H9 (cell line): ENCODE measurements around the gene PLSCR4. TPM values are rescaled to one million over a fixed set of nuclear protein-coding genes. Genes with fewer than 3 reads are reported as not detected.

Experiments
- DNase-seq: peaks from one replicate; pipeline ENCODE4 v3.0.0-alpha.2; 2017
- H2AFZ ChIP-seq: one replicate; pipeline ENCODE4 v1.6.1; 2013; ENCODE audit warnings: mild to moderate bottlenecking, low read length, control low read depth, moderate library complexity
- H2AK5ac ChIP-seq: 2 replicates; pipeline ENCODE4 v1.6.1; 2013; ENCODE audit warnings: low read length, control low read depth, mixed read lengths; ENCODE audit not compliant: insufficient read length
- H2BK120ac ChIP-seq: one replicate; pipeline ENCODE4 v1.6.1; 2013; ENCODE audit warnings: low read depth, mild to moderate bottlenecking, low read length, control low read depth, inconsistent platforms; ENCODE audit not compliant: poor library complexity, severe bottlenecking
- H2BK12ac ChIP-seq: 2 replicates; pipeline ENCODE4 v1.6.1; 2013; ENCODE audit warnings: low read length, control low read depth, mixed read lengths, low read depth; ENCODE audit not compliant: insufficient read length
- H2BK15ac ChIP-seq: 2 replicates; pipeline ENCODE4 v1.6.1; 2013; ENCODE audit warnings: low read depth, low read length, control low read depth
- H2BK20ac ChIP-seq: one replicate; pipeline ENCODE4 v1.6.1; 2013; ENCODE audit warnings: low read depth, mild to moderate bottlenecking, low read length, control low read depth, inconsistent platforms; ENCODE audit not compliant: poor library complexity, severe bottlenecking
- H2BK5ac ChIP-seq: 2 replicates; pipeline ENCODE4 v1.6.1; 2013; ENCODE audit warnings: low read length, control low read depth, mixed read lengths; ENCODE audit not compliant: insufficient read length
- H3K14ac ChIP-seq: 2 replicates; pipeline ENCODE4 v1.6.1; 2013; ENCODE audit warnings: low read length, control low read depth; ENCODE audit not compliant: insufficient read depth
- H3K18ac ChIP-seq: 2 replicates; pipeline ENCODE4 v1.6.1; 2013; ENCODE audit warnings: low read depth, mild to moderate bottlenecking, mixed read lengths, low read length, control low read depth; ENCODE audit not compliant: insufficient read length
- H3K23ac ChIP-seq: 2 replicates; pipeline ENCODE4 v1.6.1; 2013; ENCODE audit warnings: low read length, control low read depth, mixed read lengths, low read depth; ENCODE audit not compliant: insufficient read length
- H3K23me2 ChIP-seq: 2 replicates; pipeline ENCODE4 v1.6.1; 2013; ENCODE audit warnings: low read depth, mild to moderate bottlenecking, mixed read lengths, low read length, control low read depth; ENCODE audit not compliant: insufficient read length, poor library complexity, severe bottlenecking
- H3K27ac ChIP-seq: 2 replicates; pipeline ENCODE4 v1.5.1; 2013; ENCODE audit warnings: low read length, control low read depth, mixed read lengths, low read depth; ENCODE audit not compliant: insufficient read length
- H3K27me3 ChIP-seq: 2 replicates; pipeline ENCODE4 v1.6.1; 2013; ENCODE audit warnings: low read length, control low read depth, inconsistent platforms; ENCODE audit not compliant: insufficient read depth
- H3K4ac ChIP-seq: 2 replicates; pipeline ENCODE4 v1.6.1; 2013; ENCODE audit warnings: low read depth, mild to moderate bottlenecking, control low read depth, inconsistent platforms, low read length, moderate library complexity
- H3K4me1 ChIP-seq: 2 replicates; pipeline ENCODE4 v1.6.1; 2013; ENCODE audit warnings: low read length, control low read depth, inconsistent platforms; ENCODE audit not compliant: insufficient read depth
- H3K4me2 ChIP-seq: 2 replicates; pipeline ENCODE4 v1.6.1; 2013; ENCODE audit warnings: low read length, control low read depth, mixed read lengths; ENCODE audit not compliant: insufficient read length, insufficient read depth
- H3K56ac ChIP-seq: 2 replicates; pipeline ENCODE4 v1.6.1; 2013; ENCODE audit warnings: low read depth, mild to moderate bottlenecking, mixed read lengths, low read length, control low read depth; ENCODE audit not compliant: insufficient read length
- H3K79me1 ChIP-seq: 2 replicates; pipeline ENCODE4 v1.6.1; 2013; ENCODE audit warnings: low read depth, mild to moderate bottlenecking, moderate library complexity, low read length, control low read depth, inconsistent platforms; ENCODE audit not compliant: insufficient read depth, poor library complexity, severe bottlenecking
- H3K79me2 ChIP-seq: 2 replicates; pipeline ENCODE4 v1.6.1; 2013; ENCODE audit warnings: low read length, control low read depth, inconsistent platforms; ENCODE audit not compliant: insufficient read depth
- H3K9ac ChIP-seq: 2 replicates; pipeline ENCODE4 v1.6.1; 2013; ENCODE audit warnings: low read length, control low read depth, mixed read lengths; ENCODE audit not compliant: insufficient read length; ENCODE audit errors: extremely low read depth
- H3K9me3 ChIP-seq: one replicate; pipeline ENCODE4 v1.6.1; 2013; ENCODE audit warnings: low read depth, low read length, inconsistent platforms; ENCODE audit not compliant: control insufficient read depth
- H3T11ph ChIP-seq: one replicate; pipeline ENCODE4 v1.6.1; 2013; ENCODE audit warnings: mild to moderate bottlenecking, low read length, control low read depth, inconsistent platforms
- H4K20me1 ChIP-seq: one replicate; pipeline ENCODE4 v1.6.1; 2013; ENCODE audit not compliant: control insufficient read depth, insufficient read length, insufficient read depth
- H4K5ac ChIP-seq: 2 replicates; pipeline ENCODE4 v1.6.1; 2013; ENCODE audit warnings: low read depth, mild to moderate bottlenecking, mixed read lengths, low read length, control low read depth; ENCODE audit not compliant: insufficient read length
- H4K8ac ChIP-seq: replicated peaks from 2 replicates; pipeline ENCODE4 v1.6.1; 2013; ENCODE audit warnings: low read length, control low read depth, mixed read lengths, low read depth; ENCODE audit not compliant: insufficient read length
- H4K91ac ChIP-seq: 2 replicates; pipeline ENCODE4 v1.6.1; 2013; ENCODE audit warnings: low read depth, mild to moderate bottlenecking, moderate library complexity, mixed read lengths, low read length, control low read depth; ENCODE audit not compliant: insufficient read length
- H3K27ac Mint-ChIP-seq, 3 experiments: 2 replicates in 2 of 3; 3 replicates in 1 of 3; pipeline ENCODE4 v1.8.0; 2020 to 2021; ENCODE audit warnings: mixed read lengths in 3 of 3, mild to moderate bottlenecking in 1 of 3, moderate library complexity in 1 of 3
- H3K27me3 Mint-ChIP-seq: 2 replicates; pipeline ENCODE4 v1.8.0; 2021; ENCODE audit warnings: low read depth, mild to moderate bottlenecking, moderate library complexity, mixed read lengths
- H3K36me3 Mint-ChIP-seq, 3 experiments: 2 replicates in 2 of 3; 3 replicates in 1 of 3; pipeline ENCODE4 v1.8.0; 2020 to 2021; ENCODE audit warnings: low read depth in 3 of 3, mixed read lengths in 3 of 3; ENCODE audit not compliant: insufficient read depth in 1 of 3
- H3K4me1 Mint-ChIP-seq, 2 experiments: 2 replicates each; pipeline ENCODE4 v1.8.0; 2020; ENCODE audit warnings: mixed read lengths in 2 of 2
- H3K4me3 Mint-ChIP-seq, 2 experiments: 2 replicates in 1 of 2; 3 replicates in 1 of 2; pipeline ENCODE4 v1.8.0; 2020 to 2021; ENCODE audit warnings: mild to moderate bottlenecking in 2 of 2, mixed read lengths in 2 of 2, moderate library complexity in 1 of 2
- H3K9me3 Mint-ChIP-seq, 2 experiments: 2 replicates in 1 of 2; 3 replicates in 1 of 2; pipeline ENCODE4 v1.8.0; 2020; ENCODE audit warnings: mild to moderate bottlenecking in 2 of 2, mixed read lengths in 2 of 2, moderate library complexity in 1 of 2
- CTCF ChIP-seq: fragments of 200-600 bp; sonication (generic); conservative IDR thresholded peaks from 3 replicates; pipeline ENCODE4 v1.8.0; 2021; ENCODE audit warnings: antibody characterized with exemption, mild to moderate bottlenecking
- WGBS: extraction: QIAGEN DNeasy Blood & Tissue Kit; methylation state at CpG from one replicate; pipeline ENCODE4 v1.1.7; 2013; ENCODE audit warnings: missing lambda C conversion rate, low lambda C conversion rate, mixed read lengths; ENCODE audit not compliant: insufficient read length; ENCODE audit errors: extremely low coverage; 5-methylcytosine and 5-hydroxymethylcytosine counted together
- total RNA-seq: library from RNA; stranded (reverse); gene quantifications from 2 replicates; pipeline ENCODE4 v1.2.1, GENCODE V29; 2021

PLSCR4 gene
- total RNA-seq, 1 experiment from 2014 or later: 1.2 TPM

GRCh38 chr3:146280864-146281263 is 30.0 kb upstream of the PLSCR4 start:
- H3K27ac Mint-ChIP-seq: no peak overlapping the region; a peak in 1 of 7 replicates
- H2BK12ac ChIP-seq: no peak overlapping the region
- H3K4me1 ChIP-seq: no peaks in the 10 kb centered on the region
- no peak for DNase-seq
- H3K27me3 ChIP-seq: no peaks in the 10 kb centered on the region
- H4K8ac ChIP-seq: no peak overlapping the region
- H3K56ac ChIP-seq: no peak overlapping the region
- no peak overlapping the region for H4K5ac ChIP-seq
- H3K4me3 Mint-ChIP-seq: no peak overlapping the region
- no peak overlapping the region for H2AFZ ChIP-seq
- no peak overlapping the region for H2AK5ac ChIP-seq
- H3K79me2 ChIP-seq: no peaks in the 10 kb centered on the region
- H3K4me1 Mint-ChIP-seq: peaks cover 5% of the 10 kb centered on the region in 2 experiments; a peak in 3 of 4 replicates
- H2BK5ac ChIP-seq: no peak overlapping the region
- H3K36me3 Mint-ChIP-seq: no peaks in the 10 kb centered on the region
- H3K79me1 ChIP-seq: no peaks in the 10 kb centered on the region
- H2BK15ac ChIP-seq: no peak overlapping the region
- no peaks in the 10 kb centered on the region for H3K9me3 ChIP-seq
- H3K14ac ChIP-seq: no peak overlapping the region
- H3K9me3 Mint-ChIP-seq: no peaks in the 10 kb centered on the region
- H3K27ac ChIP-seq: no peak overlapping the region
- H4K20me1 ChIP-seq: no peaks in the 10 kb centered on the region
- H2BK20ac ChIP-seq: no peak overlapping the region
- no peak overlapping the region for H3K18ac ChIP-seq
- no peak overlapping the region for H2BK120ac ChIP-seq
- TF ChIP-seq CTCF: no peak
- H3T11ph ChIP-seq: no peak overlapping the region
- no peak overlapping the region for H3K9ac ChIP-seq
- WGBS: no CpG with 5 or more reads among the region's 4 CpGs
- H3K23ac ChIP-seq: no peak overlapping the region
- no peak overlapping the region for H3K4me2 ChIP-seq
- H3K23me2 ChIP-seq: no peaks in the 10 kb centered on the region
- no peak overlapping the region for H3K4ac ChIP-seq
- no peaks in the 10 kb centered on the region for H3K27me3 Mint-ChIP-seq
- no peak overlapping the region for H4K91ac ChIP-seq
